Stromal cell of bone marrow (primary cell): ENCODE results near the gene PGC.
A peak's percentile ranks its signal among the peaks of the same experiment; 100 is the strongest.
"Not testable (repeated sequence)": the region's sequence is repeated elsewhere in the genome, so short reads cannot be mapped to it uniquely, and the experiment has no call there.

Experiments used
- DNase-seq: peaks from one replicate; pipeline ENCODE4 v3.0.0-alpha.2; 2012; ENCODE audit warnings: low read depth

PGC gene

DNA sequence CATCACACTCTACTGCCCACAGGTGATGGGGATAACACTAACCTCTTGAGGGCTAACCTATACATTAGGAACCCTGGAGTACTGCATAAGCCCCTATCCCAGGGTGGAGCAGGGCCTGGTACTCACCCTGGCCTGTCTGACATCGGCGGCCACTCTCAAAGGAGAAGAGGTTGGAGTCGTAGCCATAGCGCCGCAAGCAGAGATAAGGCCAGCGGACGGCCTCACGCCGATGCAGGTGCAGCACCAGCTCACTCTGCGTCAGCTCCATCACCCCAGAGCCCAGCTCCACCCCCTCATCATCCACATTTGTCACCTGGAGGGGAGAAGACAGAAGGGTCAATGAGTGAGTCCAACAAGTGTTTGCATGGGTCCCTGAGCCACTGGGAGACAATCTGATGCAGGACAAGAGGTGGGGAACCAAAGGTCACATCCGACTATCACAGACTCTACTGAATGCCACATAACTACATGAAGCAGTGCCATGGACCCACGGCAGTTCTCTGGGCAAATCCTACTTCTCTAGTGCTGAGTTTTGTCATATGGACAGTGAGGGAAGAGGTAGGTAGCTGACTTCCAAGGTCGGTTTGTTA is 28.2 kb upstream of the PGC start:
- no peak for DNase-seq

DNA sequence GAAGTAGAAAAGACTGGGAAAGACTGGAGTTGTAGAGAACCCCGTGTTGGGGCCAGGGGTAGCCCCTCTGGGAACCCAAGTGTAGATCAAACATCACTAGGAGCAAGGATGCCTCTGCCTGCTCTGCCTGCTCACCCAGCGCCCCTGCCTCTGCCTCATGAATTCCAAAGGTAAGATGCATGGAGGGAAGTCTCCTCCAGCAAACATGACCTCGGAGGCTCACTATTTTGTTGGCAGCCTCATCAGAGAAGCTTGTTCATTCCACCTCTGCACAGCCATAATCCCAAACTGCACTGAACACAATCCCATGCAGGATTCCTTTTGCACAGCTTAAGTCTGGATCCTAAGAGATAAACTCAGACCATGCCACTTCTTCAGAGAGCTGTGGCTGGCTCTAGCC is 27.6 kb upstream of the PGC start:
- no peak for DNase-seq

DNA sequence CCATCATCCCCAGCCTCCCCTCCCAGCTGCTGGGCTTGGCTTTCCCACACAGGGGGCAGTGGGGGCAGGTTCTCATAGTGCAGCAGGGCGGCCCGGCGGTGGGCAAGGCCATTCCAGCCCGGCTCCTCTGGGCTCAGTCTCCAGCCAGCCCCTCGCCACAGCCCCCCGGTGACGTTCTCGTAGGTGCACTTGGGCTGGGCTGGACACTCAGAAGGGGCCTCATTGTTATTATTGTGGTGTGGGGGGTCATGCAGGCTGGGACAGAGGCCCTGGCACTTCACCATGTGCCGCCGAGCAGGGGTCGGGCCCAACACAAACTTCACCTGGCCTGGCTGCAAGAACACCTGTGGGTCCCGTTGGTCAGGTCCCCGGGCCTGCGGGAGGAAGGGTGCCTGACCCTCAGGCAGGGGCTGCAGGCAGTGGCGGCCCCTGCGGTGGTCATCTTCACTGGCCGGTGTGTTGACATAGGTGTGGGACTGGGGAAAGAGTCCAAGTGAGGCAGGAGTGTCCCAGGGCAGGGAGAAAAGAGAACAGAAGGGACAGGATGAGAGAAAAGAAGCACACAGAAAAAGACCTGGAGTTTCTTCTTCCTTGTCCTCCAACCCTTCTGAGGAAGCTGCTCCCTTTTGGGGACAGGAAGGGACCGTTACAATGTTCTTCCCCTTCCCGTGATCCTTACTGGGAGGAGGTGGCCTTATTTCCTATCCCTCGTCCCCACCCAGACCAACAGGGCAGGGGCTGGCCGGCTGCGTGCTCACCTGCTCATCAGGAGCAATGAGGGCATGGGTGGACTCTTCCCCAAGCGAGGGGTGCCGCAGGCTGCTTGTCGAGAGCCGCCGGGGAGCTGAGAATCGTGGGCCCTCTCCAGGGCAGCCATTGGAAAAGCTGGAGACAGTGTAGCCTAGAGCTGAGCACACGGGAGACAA is 24.1 kb upstream of the PGC start:
- no peak for DNase-seq

DNA sequence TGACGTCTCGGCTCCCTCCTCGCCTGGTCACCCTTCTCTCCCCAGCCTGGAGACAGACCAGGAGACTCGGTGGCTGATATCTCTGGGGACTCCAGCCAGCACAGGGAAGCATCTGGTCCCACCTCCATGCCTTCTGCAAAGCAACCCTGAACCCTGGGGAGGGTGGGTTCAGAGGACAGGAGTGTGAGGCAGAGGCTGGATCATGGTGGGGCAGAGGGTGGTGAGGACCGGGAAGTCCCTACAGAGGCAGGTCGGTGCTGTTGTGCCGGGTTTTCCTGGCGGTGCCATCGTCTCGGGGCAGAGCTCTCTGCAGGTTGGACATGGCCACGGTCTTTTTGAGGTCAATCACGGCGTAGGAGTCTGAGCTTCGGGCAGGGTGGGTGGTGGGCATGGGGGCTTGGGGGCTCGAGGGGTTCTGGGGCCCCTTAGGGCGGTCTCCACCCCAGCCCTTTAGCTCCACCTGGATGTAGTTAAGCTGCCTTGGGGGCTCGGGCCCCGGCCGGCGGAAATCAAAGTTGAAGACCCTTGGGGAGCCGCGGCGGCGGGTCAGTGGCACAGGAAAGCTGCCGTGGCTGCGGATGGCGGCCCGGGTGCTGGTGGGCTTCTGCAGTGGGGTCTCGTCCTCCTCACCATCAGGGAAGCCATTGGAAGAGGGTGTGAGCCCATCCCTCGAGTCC is 23.3 kb upstream of the PGC start:
- DNase-seq, result no peak

DNA sequence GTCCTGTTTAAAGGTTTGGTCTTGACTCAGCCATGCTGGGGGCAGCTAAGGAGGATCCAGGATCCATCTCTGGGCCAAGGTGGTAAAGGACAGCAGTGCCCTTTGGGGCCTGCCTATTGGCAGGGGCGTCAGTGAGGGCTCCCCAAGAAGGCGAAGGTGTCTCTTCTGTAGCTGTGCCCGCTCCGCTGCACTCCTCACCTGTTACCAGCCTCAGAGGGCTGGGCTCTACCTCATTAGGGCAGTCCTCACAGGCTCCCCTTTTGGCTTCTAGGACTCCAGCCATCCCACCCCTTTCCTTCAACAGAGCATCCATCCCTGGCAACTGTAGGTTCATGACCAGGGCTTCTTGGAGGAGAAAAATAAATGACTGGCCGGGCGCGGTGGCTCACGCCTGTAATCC is 22.2 kb upstream of the PGC start:
- DNase-seq, result no peak

DNA sequence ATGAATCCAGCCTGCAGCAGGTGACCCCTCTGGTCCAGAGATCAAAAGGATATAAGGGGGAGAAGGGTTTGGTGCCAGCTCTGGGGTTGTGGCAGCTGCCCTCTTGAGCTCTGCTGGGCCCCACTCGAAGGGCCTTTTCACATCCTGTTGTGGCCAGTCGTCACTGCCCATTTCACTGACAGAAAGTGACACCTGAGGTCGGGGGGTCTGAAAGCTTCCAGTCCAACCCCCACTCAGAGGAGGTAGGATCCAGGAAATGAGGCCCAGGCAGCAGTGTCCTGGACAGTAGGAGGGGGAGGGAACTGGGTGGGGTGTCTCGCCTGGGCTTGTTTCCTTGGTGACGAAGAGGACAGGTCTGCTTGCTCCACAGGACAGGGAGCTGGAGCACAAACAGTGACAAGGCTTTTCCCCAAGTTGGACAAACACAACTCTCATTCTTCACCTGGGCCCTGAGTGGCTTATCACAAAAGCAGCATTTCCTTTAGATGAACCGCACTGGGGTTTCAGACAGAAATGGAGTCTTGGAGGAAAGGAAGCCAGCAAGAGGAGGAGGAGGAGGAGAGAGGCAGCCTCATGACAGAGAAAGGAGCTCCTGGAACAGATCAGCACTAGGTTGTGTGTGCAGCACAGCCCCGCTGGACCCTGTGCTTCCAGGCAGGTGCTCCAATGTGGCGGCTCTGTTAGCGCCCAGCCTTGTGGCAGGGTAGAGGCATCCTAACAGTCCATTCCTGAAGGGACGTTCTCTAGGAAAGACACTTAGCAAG is 21.5 kb upstream of the PGC start:
- no peak for DNase-seq

DNA sequence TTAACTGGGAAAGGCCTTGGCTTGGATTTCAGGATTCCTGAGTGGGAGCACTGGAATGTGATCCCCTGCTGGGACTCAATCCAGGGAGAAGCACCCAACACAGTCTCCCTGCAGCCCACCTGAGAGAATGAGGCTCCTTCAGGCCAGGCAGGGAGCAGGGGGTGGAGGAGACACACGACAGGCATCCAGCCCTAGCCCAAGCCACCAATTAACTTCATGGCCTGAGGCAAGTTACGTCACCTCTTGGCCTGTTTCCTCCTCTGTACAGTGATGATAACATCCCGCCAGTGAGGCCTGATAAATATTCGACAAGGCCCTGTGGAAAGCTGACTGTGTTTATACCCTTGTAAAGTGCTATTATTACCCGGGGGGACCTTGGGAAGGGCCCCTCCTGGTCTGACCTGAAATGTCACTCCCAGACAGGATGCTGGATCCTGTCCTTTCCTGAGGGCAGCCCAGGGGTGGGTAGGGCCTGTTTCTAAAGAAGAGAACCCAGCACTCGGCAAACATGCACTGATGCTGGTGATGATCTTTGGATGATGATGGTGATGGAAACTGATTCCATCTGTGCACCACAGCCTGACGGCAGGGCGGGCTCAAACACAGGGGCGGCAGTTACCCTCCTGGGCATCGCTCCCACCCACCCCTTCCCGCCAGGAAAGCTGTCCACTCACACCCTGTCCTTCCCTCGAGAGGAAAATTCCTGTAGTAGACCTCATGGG is 20.1 kb upstream of the PGC start:
- DNase-seq, result peak; percentile 40

DNA sequence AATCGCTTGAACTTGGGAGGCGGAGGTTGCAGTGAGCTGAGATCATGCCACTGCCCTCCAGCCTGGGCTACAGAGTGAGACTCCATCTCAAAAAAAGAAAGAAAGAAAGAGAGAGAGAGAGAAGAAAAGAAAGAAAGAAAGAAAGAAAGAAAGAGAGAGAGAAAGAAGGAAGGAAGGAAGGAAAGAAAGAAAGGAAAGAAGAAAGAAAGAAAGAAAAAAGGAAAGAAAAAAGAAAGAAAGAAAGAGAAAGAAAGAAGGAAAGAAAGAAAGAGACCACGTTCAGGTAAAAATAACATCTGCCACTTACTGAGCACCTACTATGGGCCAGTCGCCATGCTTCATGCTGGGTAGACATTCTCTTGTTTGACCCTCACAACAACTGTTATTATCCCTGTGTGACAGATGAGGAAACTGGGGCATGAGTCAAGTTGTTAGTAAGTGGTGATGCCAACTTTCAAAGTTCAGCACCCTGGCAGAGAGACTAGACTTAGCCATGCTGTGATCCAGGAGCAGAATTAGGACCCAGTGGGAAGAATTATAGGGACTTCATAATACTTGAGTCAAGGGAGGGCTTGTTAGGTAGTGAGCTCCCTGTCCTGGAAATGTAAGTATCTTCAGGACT is 19.0 kb upstream of the PGC start:
- not testable (repeated sequence) for DNase-seq

DNA sequence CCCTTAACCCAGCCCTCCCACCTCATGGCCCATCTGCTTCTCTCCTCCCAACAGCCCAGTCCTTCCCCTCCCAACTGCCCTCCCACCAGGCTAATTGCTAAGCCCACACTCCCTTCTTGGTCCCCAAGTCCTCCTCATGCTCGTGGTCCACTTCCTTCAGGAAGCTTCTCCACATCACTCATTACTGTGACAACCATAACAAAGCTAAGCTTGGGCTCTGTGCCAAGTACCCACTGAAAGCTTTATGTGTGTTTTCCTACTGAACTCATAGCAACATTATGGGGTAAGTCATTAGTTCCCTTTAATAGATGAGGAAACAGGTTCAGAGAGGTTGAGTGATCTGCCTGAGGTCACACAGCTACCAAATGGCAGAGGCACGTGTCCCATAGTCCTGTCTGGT is 16.3 kb upstream of the PGC start:
- no peak for DNase-seq

DNA sequence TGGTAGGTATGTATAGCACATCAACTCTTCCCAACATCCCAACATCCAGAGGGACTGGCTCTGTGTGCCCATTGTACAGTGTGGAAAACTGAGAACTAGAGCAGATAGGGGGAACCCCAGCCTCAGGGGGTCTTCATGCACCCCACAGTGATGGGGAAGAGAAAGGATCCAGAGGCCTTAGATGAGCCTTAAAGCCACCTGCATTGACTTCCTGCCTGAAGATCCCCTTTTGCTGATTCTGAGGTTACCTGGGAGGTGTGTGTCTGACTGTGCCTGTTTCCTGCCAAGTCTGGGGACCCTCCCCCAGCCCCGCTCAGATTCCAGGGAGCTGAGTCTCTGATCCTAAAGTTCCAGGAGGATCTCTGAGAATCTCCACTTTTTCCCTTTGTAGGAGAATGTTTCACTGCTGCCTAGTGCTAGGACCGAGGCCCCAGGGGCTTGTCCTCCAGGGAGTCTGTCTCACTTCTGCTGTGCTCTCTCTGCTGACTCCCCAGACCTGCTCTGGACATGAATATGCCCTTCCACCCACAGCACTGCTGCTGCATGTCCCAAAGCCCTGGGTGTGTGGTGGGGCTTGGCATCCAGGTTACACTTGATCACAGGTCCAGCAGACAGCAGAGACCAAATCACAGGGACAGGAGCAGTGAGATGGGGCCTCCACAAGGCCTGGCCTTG is 12.8 kb upstream of the PGC start:
- DNase-seq, result no peak

DNA sequence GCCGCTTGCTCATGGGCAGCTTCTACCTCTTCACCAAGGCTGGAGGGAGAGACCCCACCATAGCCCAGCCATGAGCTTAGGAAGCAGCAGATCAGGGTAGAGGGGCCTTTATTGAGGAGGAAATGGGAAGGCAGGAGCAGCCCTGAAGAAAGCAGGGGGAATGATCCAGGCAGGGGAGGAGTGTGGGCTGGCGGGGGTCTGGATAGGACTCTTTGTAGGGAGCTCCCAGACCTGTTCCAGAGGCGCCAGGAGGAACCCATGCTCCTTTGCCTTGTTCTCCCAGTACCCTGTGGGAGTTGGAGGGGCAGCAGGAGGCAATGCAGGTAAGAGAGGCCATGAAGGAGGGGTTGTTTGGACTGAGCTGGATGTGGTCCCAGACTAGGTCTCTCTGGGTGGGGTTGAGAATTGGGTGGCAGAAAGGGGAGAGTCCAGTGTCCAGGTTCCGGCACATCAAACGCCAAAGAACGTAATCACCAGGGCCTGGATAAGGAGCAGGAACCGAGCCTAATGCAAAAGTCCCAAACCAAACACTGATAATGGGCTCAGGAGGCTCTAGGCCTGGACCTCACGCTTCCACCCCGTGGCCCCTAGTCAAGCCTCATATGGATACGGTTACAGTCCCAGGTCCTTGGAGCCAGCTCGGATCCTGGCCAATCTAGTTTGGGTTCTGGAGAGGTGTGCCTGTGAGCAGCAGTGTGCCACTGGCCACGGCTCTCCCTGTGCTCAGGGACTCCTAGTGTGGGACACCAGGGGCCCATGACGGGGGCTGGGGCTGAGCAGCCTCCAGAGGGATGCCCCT is 12.1 kb upstream of the PGC start:
- no peak for DNase-seq

DNA sequence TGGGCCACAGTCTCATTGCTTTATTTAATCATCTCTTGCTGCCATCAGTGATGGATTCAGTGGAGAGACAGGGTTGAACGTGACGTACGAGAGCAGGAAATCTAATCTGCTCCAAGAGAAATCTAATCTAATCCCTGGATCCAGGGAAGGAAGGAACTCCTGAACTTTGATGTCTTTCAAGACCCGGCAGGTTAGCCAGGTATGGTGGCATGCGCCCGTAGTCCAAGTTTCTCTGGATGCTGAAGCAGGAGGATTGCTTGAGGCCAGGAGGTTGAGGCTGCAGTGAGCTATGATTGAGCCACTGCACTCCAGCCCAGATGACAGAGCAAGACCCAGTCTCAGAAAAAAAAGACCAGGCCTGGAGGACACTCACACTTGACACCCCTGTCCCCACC is 11.4 kb upstream of the PGC start:
- DNase-seq, result no peak

DNA sequence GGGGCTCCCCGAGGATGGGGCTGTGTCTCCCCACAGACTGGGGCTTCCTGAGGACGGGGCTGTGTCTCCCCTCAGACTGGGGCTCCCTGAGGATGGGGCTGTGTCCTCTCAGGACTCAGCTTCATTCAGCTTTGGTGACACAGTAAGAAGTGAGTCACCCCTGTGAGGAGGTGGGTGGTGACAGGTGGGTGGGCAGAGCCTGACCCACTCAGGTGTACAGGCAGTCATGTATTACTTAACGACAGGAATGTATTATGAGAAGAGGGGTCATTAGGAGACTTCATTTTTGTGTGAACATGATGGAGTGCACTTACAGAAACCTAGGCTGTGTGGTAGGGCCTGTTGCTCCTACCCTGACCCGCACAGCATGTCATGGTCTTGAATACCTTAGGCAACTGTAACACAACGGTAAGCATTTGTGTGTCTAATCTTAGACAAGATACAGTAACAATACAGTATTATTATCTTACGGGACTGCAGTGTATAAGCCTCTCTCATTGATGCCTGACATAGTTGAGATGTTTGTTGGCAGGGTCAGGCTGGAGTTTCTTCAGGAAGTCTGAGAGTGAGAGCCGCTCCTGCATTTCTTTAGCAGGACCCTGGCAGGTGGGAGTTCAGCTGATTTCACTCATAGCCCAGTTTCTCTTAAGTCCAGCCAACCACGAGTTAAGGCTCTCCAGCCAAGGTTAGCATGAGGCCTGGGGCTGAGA is 10.9 kb upstream of the PGC start:
- DNase-seq, result no peak

DNA sequence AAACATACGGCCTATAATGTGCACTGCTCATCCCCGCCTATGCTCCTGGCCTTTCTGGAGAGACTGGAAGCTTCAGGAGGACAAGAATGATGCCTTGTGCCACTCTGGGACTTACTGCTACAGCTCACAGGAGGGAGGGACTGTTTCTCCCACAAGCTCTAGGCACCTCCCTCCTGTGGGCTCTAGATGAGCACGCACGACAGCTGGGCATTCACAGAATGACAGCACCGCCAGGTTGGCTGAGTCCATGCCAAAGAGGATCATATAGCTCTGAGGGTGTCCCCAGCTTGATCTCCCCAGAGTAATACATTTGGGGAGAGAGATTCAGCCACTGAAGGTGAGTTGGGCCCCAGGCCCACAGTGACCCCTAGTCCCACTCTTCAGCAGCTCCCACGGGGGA is 10.1 kb upstream of the PGC start:
- DNase-seq, result no peak

DNA sequence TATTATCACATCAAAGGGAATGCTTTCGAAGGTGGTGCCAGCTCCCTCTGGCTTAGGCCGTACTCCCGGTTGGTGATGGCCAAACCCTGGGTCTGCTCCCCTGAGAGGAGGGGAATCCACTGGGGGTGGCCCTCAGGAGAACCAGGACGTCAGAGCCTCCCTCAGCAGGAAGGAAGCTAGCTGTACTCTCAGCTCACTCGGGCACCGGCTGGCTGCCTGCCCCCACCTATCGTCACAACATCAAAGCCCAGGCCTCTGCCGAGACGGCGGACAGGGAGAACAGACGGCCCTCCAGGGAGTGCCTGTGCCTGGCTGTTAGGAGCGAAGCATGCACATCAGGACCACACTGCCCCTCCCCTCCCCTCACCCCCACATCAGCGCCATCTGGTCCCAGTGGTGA is 9.2 kb upstream of the PGC start:
- DNase-seq, result no peak

DNA sequence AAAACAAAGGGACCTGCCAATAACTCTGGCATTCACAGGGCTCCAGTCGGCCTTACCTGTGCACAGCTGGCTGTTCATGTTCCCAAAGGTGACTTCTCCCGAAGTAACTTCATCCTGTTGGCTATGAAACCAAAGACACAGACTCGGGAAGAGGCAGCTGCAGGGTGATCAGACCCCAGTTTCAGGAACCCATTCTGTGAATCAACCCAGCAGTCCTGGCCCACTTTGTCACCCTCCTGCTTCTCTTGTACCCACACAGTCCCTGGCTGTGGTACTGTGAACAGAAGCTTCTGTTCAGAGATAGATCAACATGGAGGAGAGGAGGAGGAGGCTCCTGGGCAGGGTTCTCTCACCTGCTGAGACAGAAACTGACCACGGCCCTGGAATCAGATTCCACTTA is 8.7 kb upstream of the PGC start:
- no peak for DNase-seq

DNA sequence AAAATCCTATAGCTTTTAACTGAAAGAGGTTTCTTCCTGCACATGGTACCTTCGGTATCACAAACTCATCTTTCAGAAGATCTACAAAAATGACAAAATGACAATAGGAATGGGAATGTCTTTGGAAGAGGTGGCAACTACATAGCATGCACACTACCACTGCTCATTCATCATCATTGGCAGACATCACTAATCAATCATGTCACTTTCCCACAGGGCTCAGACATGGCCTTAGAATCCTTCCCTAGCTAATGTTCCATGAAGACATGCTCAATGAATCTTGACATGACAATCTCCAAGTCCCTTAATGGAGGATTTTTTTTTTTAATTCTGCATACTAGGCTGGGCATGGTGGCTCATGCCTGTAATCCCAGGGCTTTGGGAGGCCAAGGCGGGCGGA is 3.2 kb upstream of the PGC start:
- DNase-seq, result no peak

DNA sequence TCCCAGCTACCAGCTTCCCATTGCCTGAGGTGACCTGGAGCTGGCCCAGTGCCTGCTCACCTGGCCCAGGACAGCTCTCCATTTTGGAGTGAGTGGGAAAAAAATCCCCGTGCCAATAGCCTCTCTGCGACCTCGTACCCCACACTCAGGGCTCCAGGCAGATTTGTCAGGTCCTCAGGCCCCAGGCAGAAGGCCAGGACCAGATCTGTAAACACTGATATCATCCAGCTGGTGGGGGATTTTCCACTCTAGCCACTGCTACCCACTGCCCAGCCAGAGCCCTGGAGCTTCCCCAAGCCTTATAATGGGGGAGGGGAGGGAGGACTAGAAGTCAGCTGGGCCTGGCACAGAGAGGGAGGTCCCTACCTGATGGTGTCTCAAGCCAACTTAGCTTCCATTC is 1.3 kb upstream of the PGC start:
- DNase-seq, result no peak

DNA sequence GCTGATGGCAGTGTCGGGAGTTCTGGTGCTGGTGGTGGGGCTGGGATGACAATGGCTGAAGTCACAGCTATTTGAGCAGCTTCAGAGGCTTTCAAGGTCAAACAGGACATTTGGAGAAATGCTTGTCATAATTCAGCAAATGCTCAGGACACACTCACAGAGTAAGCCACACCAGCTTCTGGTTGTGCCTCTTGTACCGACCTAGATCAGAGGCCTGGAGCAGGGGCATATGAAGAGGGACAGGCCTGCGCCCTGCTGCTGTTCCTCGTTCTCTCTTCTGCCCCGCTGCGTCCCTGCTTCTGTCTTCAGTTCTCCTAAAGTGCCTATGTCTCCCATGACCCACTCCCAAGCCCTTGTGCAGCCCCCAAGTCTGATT is 893 bp upstream of the PGC start:
- no peak for DNase-seq
